Mesenchymal stem cell (in vitro differentiated cells and primary cell): ENCODE measurements around the gene SCYL1.

Source experiments
- DNase-seq: peaks from one replicate; pipeline ENCODE4 v3.0.0-alpha.2; 2013
- H2AFZ ChIP-seq: one replicate; pipeline ENCODE4 v1.6.1; 2013; ENCODE audit warnings: low read depth, mild to moderate bottlenecking, control low read depth, inconsistent platforms, low read length, moderate library complexity
- H2AK5ac ChIP-seq: 2 replicates; pipeline ENCODE4 v1.6.1; 2013; ENCODE audit warnings: low read length, moderate library complexity, mild to moderate bottlenecking, inconsistent platforms; ENCODE audit not compliant: severe bottlenecking
- H2BK120ac ChIP-seq: one replicate; pipeline ENCODE4 v1.6.1; 2013; ENCODE audit warnings: low read depth, mild to moderate bottlenecking, inconsistent platforms, low read length, moderate library complexity
- H2BK12ac ChIP-seq, 2 experiments: one replicate each; pipeline ENCODE4 v1.6.1; 2013; ENCODE audit warnings: inconsistent platforms in 2 of 2, low read length in 2 of 2, mild to moderate bottlenecking in 2 of 2, moderate library complexity in 2 of 2, control low read depth in 1 of 2
- H2BK15ac ChIP-seq: one replicate; pipeline ENCODE4 v1.6.1; 2013; ENCODE audit warnings: mild to moderate bottlenecking, low read depth, inconsistent platforms; ENCODE audit not compliant: poor library complexity, severe bottlenecking
- H2BK5ac ChIP-seq: 2 replicates; pipeline ENCODE4 v1.6.1; 2013; ENCODE audit warnings: low read depth, mild to moderate bottlenecking, low read length, control low read depth, inconsistent platforms; ENCODE audit not compliant: poor library complexity, severe bottlenecking
- H3K14ac ChIP-seq, 2 experiments: one replicate each; pipeline ENCODE4 v1.6.1; 2013; ENCODE audit warnings: inconsistent platforms in 2 of 2, low read length in 2 of 2, control low read depth in 1 of 2, mild to moderate bottlenecking in 1 of 2, moderate library complexity in 1 of 2
- H3K18ac ChIP-seq, 2 experiments: one replicate each; pipeline ENCODE4 v1.6.1; 2013; ENCODE audit warnings: inconsistent platforms in 2 of 2, low read length in 2 of 2, control low read depth in 1 of 2, low read depth in 1 of 2, mild to moderate bottlenecking in 1 of 2
- H3K23ac ChIP-seq, 2 experiments: one replicate each; pipeline ENCODE4 v1.6.1; 2013; ENCODE audit warnings: inconsistent platforms in 2 of 2, low read length in 2 of 2, mild to moderate bottlenecking in 2 of 2, moderate library complexity in 2 of 2, control low read depth in 1 of 2
- H3K27ac ChIP-seq: 2 replicates; pipeline ENCODE4 v1.5.1; 2013; ENCODE audit warnings: mild to moderate bottlenecking, moderate library complexity, low read length, control low read depth, inconsistent platforms; ENCODE audit not compliant: poor library complexity, severe bottlenecking
- H3K27me3 ChIP-seq, 2 experiments: 2 replicates each; pipeline versions ENCODE4 v1.6.1 to v1.7.0; 2013; ENCODE audit warnings: low read length in 2 of 2, mild to moderate bottlenecking in 2 of 2, moderate library complexity in 2 of 2, control low read depth in 1 of 2, inconsistent platforms in 1 of 2; ENCODE audit not compliant: control insufficient read depth in 1 of 2, insufficient read depth in 1 of 2
- H3K36me3 ChIP-seq, 2 experiments: 2 replicates each; pipeline versions ENCODE4 v1.6.1 to v1.7.0; 2013; ENCODE audit warnings: low read length in 2 of 2, control low read depth in 1 of 2, inconsistent platforms in 1 of 2, low read depth in 1 of 2, mild to moderate bottlenecking in 1 of 2; ENCODE audit not compliant: insufficient read depth in 2 of 2, control insufficient read depth in 1 of 2
- H3K4ac ChIP-seq, 2 experiments: one replicate each; pipeline ENCODE4 v1.6.1; 2013; ENCODE audit warnings: inconsistent platforms in 2 of 2, low read length in 2 of 2, mild to moderate bottlenecking in 2 of 2, moderate library complexity in 2 of 2, control low read depth in 1 of 2, low read depth in 1 of 2
- H3K4me1 ChIP-seq: 2 replicates; pipeline ENCODE4 v1.6.1; 2013; ENCODE audit warnings: low read depth, low read length, control low read depth; ENCODE audit not compliant: control insufficient read depth, insufficient read depth
- H3K4me2 ChIP-seq: 2 replicates; pipeline ENCODE4 v1.6.1; 2013; ENCODE audit warnings: low read length, mild to moderate bottlenecking, inconsistent platforms; ENCODE audit not compliant: poor library complexity, severe bottlenecking
- H3K4me3 ChIP-seq, 2 experiments: 2 replicates each; pipeline versions ENCODE4 v1.5.1 to v1.7.0; 2013; ENCODE audit warnings: low read length in 2 of 2, mild to moderate bottlenecking in 2 of 2, control low read depth in 1 of 2, low read depth in 1 of 2; ENCODE audit not compliant: insufficient read depth in 1 of 2
- H3K79me1 ChIP-seq: replicated peaks from 2 replicates; pipeline ENCODE4 v1.6.1; 2013; ENCODE audit warnings: mild to moderate bottlenecking, control low read depth, low read length, inconsistent platforms; ENCODE audit not compliant: poor library complexity, severe bottlenecking
- H3K9ac ChIP-seq: 2 replicates; pipeline ENCODE4 v1.7.0; 2013; ENCODE audit warnings: mild to moderate bottlenecking, low read length, moderate library complexity
- H3K9me3 ChIP-seq: 2 replicates; pipeline ENCODE4 v1.7.0; 2013; ENCODE audit warnings: mild to moderate bottlenecking, low read length; ENCODE audit not compliant: control insufficient read depth
- H4K8ac ChIP-seq: one replicate; pipeline ENCODE4 v1.6.1; 2013; ENCODE audit warnings: inconsistent platforms, mild to moderate bottlenecking, low read length, moderate library complexity
- H4K91ac ChIP-seq: one replicate; pipeline ENCODE4 v1.6.1; 2013; ENCODE audit warnings: mild to moderate bottlenecking, low read length, inconsistent platforms
- WGBS: methylation state at CpG from one replicate; pipeline ENCODE4 v1.1.7; 2013; ENCODE audit warnings: mixed read lengths; 5-methylcytosine and 5-hydroxymethylcytosine counted together

Gene SCYL1

DNA sequence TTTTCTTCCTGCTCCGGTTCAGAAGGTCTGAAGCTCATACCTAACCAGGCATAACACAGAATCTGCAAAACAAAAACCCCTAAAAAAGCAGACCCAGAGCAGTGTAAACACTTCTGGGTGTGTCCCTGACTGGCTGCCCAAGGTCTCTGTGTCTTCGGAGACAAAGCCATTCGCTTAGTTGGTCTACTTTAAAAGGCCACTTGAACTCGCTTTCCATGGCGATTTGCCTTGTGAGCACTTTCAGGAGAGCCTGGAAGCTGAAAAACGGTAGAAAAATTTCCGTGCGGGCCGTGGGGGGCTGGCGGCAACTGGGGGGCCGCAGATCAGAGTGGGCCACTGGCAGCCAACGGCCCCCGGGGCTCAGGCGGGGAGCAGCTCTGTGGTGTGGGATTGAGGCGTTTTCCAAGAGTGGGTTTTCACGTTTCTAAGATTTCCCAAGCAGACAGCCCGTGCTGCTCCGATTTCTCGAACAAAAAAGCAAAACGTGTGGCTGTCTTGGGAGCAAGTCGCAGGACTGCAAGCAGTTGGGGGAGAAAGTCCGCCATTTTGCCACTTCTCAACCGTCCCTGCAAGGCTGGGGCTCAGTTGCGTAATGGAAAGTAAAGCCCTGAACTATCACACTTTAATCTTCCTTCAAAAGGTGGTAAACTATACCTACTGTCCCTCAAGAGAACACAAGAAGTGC is 26.7 kb upstream of the SCYL1 start:
- Histone ChIP-seq H3K9me3 (no peaks in the 10 kb centered on the region), H2BK12ac (peak overlapping the region; percentile 42 to 93), H2BK15ac (peak overlapping the region; percentile 91), H3K23ac (peak overlapping the region; percentile 21 to 90), H4K8ac (peak overlapping the region; percentile 59), H3K27ac (peak overlapping the region; percentile 97), H3K27me3 (no peaks in the 10 kb centered on the region), H2AK5ac (peak overlapping the region; percentile 76), H3K79me1 (no peaks in the 10 kb centered on the region), H2BK5ac (peak overlapping the region; percentile 83), H2AFZ (no peak overlapping the region), H3K4me1 (peaks cover 14% of the 10 kb centered on the region), H3K9ac (peak overlapping the region; percentile 98), H3K4me2 (peak overlapping the region; percentile 73), H2BK120ac (peak overlapping the region; percentile 82), H3K4ac (peak overlapping the region; percentile 91 to 99), H3K36me3 (peaks cover 4 to 38% of the 10 kb centered on the region in 2 experiments), H3K14ac (peak overlapping the region in 1 of 2 experiments; percentile 93), H3K4me3 (peak overlapping the region; percentile 41 to 90), H3K18ac (peak overlapping the region; percentile 86 to 98), H4K91ac (peak overlapping the region; percentile 96)
- WGBS, result 15% methylated on average over 23 of the region's 24 CpGs
- peak; percentile 82 for DNase-seq

- Histone ChIP-seq H3K9me3 (no peaks in the 10 kb centered on the region), H3K4me1 (peaks cover 11% of the 10 kb centered on the region), H2AFZ (no peak overlapping the region), H2BK5ac (peak overlapping the region; percentile 83), H3K23ac (no peak overlapping the region), H2BK12ac (no peak overlapping the region), H3K14ac (no peak overlapping the region), H3K9ac (peak overlapping the region; percentile 98), H4K91ac (no peak overlapping the region), H2AK5ac (peak overlapping the region; percentile 76), H3K27me3 (no peaks in the 10 kb centered on the region), H4K8ac (no peak overlapping the region), H2BK15ac (no peak overlapping the region), H3K4me3 (peak overlapping the region in 1 of 2 experiments; percentile 90), H3K36me3 (peaks cover 4 to 42% of the 10 kb centered on the region in 2 experiments), H3K4me2 (peak overlapping the region; percentile 73), H3K27ac (peak overlapping the region; percentile 97), H3K18ac (peak overlapping the region in 1 of 2 experiments; percentile 98), H2BK120ac (peak overlapping the region; percentile 82), H3K4ac (peak overlapping the region; percentile 91 to 99), H3K79me1 (no peaks in the 10 kb centered on the region)
- no peak for DNase-seq
- 0% methylated on average over 4 of the region's 6 CpGs for WGBS
These were observed 26.2 kb upstream of the SCYL1 start for GRCh38 chr11:65498727-65498976.

DNA sequence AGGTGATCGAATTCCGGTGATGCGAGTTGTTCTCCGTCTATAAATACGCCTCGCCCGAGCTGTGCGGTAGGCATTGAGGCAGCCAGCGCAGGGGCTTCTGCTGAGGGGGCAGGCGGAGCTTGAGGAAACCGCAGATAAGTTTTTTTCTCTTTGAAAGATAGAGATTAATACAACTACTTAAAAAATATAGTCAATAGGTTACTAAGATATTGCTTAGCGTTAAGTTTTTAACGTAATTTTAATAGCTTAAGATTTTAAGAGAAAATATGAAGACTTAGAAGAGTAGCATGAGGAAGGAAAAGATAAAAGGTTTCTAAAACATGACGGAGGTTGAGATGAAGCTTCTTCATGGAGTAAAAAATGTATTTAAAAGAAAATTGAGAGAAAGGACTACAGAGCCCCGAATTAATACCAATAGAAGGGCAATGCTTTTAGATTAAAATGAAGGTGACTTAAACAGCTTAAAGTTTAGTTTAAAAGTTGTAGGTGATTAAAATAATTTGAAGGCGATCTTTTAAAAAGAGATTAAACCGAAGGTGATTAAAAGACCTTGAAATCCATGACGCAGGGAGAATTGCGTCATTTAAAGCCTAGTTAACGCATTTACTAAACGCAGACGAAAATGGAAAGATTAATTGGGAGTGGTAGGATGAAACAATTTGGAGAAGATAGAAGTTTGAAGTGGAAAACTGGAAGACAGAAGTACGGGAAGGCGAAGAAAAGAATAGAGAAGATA is 25.7 kb upstream of the SCYL1 start, which contains the start of gene MALAT1:
Gene MALAT1 (plus strand): TSS at position 69 of the 736 bp plus-strand sequence.
- 2% methylated on average over 19 of the region's 24 CpGs for WGBS

More for the DNA sequence above, 25.7 kb upstream of the SCYL1 start, which contains the start of gene MALAT1:
- Histone ChIP-seq H3K14ac (peak within 1 kb of the TSS in 1 of 2 experiments; percentile 93), H4K91ac (peak within 1 kb of the TSS; percentile 96), H3K23ac (peak within 1 kb of the TSS; percentile 21 to 90), H2AFZ (no peak within 1 kb of the TSS), H3K79me1 (no peaks in the 10 kb centered on the region), H3K4me1 (peaks cover 11% of the 10 kb centered on the region), H3K9me3 (no peaks in the 10 kb centered on the region), H3K18ac (peak within 1 kb of the TSS; percentile 86 to 98), H4K8ac (peak within 1 kb of the TSS; percentile 59), H2BK12ac (peak within 1 kb of the TSS; percentile 42 to 93), H3K27me3 (no peaks in the 10 kb centered on the region), H3K36me3 (peaks cover 4 to 47% of the 10 kb centered on the region in 2 experiments), H2AK5ac (peak within 1 kb of the TSS; percentile 76), H3K9ac (peak within 1 kb of the TSS; percentile 98), H2BK15ac (peak within 1 kb of the TSS; percentile 91), H3K4ac (peak within 1 kb of the TSS; percentile 91 to 99), H2BK120ac (peak within 1 kb of the TSS; percentile 82), H3K4me2 (peak within 1 kb of the TSS; percentile 73), H2BK5ac (peak within 1 kb of the TSS; percentile 83), H3K27ac (peak within 1 kb of the TSS; percentile 97), H3K4me3 (peak within 1 kb of the TSS; percentile 41 to 90)
- DNase-seq, result peak; percentile 97
